NT2/D1 (cell line): ENCODE data around the gene IGFBP4.

Experiments used
- SUZ12 ChIP-seq: IDR thresholded peaks from 2 replicates; pipeline ENCODE4 v1.6.1; 2011; ENCODE audit not compliant: insufficient read length, insufficient read depth; ENCODE audit errors: extremely low read depth
- YY1 ChIP-seq: IDR thresholded peaks from 2 replicates; pipeline ENCODE4 v1.6.1; 2011; ENCODE audit not compliant: insufficient read length, insufficient read depth
- ZNF274 ChIP-seq: IDR thresholded peaks from 2 replicates; pipeline ENCODE4 v1.6.1; 2011; ENCODE audit warnings: mild to moderate bottlenecking, low read depth, low read length

DNA sequence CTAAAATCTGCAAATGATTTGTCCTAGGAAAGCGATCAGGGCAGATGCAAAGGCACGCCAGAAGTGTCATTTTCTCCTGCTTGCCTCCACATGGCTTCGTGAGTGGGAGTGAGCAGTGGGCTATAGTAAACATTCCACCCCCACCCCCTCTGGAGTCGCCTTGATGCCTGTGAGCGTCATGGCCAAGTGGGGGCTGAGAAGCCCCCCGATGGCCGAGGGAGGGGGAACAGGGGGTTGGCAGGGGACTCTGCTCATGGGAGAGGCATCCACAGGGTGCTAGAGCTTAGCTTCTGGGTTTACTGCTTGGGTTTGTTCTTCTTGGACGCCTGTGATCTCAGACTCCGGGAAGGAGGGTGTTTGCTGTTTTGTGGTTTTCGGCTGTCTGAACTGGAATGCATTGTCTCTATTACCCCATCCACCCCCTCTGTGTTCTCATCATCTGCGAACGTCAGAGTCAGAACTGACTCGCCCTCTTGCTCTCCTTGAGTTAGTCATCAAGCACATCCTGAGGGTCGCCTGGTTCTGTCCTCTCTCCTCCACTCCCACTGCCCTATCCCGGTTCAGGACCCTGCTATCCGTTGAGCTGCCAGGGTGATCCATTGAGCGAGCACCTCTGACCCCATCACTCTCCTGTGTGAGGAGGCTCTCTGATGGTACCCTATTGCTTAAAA, 42.7 kb downstream of the IGFBP4 start:
- TF ChIP-seq ZNF274 = no peak
- no peak for TF ChIP-seq YY1
- no peak for TF ChIP-seq SUZ12
